ENCODE measurements around the gene DPH1.

DNA sequence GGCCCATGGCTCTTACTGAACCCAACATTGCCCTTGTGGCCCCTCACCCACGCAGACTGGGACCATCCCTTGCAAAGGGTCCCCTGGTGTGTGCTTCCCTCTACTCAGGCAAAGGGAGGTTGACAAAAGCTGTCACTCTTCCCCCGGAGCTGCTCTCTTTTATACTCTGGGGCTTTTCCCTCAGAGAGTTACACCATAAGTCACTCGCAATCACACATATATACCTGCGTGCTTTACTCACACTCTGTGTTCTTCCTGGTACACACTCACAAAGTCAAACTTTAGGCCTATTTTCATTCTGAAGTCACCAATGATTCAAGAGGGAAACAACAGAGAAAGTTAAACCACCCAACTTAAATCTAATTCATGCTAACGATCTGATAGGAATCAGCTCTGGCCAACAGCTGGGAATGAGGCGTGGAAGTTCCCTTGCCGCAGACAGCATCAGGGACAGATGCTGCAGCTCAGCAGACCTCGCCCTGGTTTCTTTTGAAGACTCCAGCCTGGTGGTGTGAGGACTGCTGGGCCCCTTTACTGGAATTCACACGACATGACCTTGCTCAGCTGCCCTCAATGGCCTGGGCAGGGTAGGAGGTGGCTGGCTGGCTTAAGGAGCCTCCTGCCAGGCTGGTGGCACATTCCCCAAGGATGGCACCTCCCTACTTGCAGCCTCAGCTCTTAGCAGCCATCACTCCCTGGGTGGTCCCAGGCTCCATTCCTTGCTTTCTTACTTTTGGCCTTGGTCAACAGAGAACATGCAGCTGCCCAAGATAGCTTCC, 52.2 kb downstream of the DPH1 start:
- TF ChIP-seq, protein P1, sequence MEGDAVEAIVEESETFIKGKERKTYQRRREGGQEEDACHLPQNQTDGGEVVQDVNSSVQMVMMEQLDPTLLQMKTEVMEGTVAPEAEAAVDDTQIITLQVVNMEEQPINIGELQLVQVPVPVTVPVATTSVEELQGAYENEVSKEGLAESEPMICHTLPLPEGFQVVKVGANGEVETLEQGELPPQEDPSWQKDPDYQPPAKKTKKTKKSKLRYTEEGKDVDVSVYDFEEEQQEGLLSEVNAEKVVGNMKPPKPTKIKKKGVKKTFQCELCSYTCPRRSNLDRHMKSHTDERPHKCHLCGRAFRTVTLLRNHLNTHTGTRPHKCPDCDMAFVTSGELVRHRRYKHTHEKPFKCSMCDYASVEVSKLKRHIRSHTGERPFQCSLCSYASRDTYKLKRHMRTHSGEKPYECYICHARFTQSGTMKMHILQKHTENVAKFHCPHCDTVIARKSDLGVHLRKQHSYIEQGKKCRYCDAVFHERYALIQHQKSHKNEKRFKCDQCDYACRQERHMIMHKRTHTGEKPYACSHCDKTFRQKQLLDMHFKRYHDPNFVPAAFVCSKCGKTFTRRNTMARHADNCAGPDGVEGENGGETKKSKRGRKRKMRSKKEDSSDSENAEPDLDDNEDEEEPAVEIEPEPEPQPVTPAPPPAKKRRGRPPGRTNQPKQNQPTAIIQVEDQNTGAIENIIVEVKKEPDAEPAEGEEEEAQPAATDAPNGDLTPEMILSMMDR (IDR thresholded peaks at IDR 0.05) = no peak
- no peak for TF ChIP-seq POLR2A (IDR thresholded peaks at IDR 0.05)

Measured in gastroesophageal sphincter (tissue), 3 donors.